HepG2 (cell line): Measurements from ENCODE around the gene IL11RA. TPM values are rescaled to one million over a fixed set of nuclear protein-coding genes. Genes with fewer than 3 reads are reported as not detected.

ENCODE experiments used
- BCL3 ChIP-seq: sonication (generic); formaldehyde crosslinking; IDR thresholded peaks from 2 replicates; pipeline ENCODE4 v1.5.1; 2020; ENCODE audit warnings: mild to moderate bottlenecking, missing genetic modification reagents, moderate library complexity
- CENPT ChIP-seq: sonication (generic); formaldehyde crosslinking; IDR thresholded peaks from 2 replicates; pipeline ENCODE4 v1.8.0; 2022; ENCODE audit warnings: low read depth, mild to moderate bottlenecking, moderate library complexity, missing genetic modification reagents
- CSRNP2 ChIP-seq: sonication (generic); formaldehyde crosslinking; conservative IDR thresholded peaks from 2 replicates; pipeline ENCODE4 v1.8.0; 2022; ENCODE audit warnings: low read depth, missing genetic modification reagents
- CTCF ChIP-seq: sonication (generic); formaldehyde crosslinking; IDR thresholded peaks from 2 replicates; pipeline ENCODE4 v1.5.0; 2020; ENCODE audit warnings: mild to moderate bottlenecking, missing genetic modification reagents, moderate library complexity
- DMAP1 ChIP-seq: IDR thresholded peaks from 2 replicates; pipeline ENCODE4 v1.6.1; 2016
- DNMT3B ChIP-seq: conservative IDR thresholded peaks from 2 replicates; pipeline ENCODE4 v1.6.1; 2016; ENCODE audit warnings: missing biosample characterization, control low read depth
- E2F5 ChIP-seq: sonication (generic); formaldehyde crosslinking; conservative IDR thresholded peaks from 2 replicates; pipeline ENCODE4 v1.4.0; 2020; ENCODE audit warnings: missing genetic modification reagents
- ELF4 ChIP-seq: sonication (generic); formaldehyde crosslinking; IDR thresholded peaks from 2 replicates; pipeline ENCODE4 v1.5.0; 2020; ENCODE audit warnings: missing genetic modification reagents, mild to moderate bottlenecking, moderate library complexity, borderline replicate concordance
- JARID2 ChIP-seq: sonication (generic); formaldehyde crosslinking; IDR thresholded peaks from 2 replicates; pipeline ENCODE4 v1.8.1; 2023; ENCODE audit warnings: missing genetic modification reagents, inconsistent platforms; ENCODE audit not compliant: insufficient replicate concordance
- MAZ ChIP-seq, 2 experiments: sonication (generic) in 1 of 2; formaldehyde crosslinking in 1 of 2; IDR thresholded peaks; 2 replicates each; pipeline versions ENCODE4 v1.5.0 to v1.6.1; 2012 to 2020; ENCODE audit warnings: low read depth in 2 of 2, mild to moderate bottlenecking in 2 of 2, borderline replicate concordance in 1 of 2, improper control_type of control experiment in 1 of 2, low read length in 1 of 2, missing genetic modification reagents in 1 of 2, moderate library complexity in 1 of 2
- MEF2D ChIP-seq: sonication (generic); formaldehyde crosslinking; IDR thresholded peaks from 2 replicates; pipeline ENCODE4 v1.5.1; 2020; ENCODE audit warnings: mild to moderate bottlenecking, missing genetic modification reagents
- NFYB ChIP-seq: sonication (generic); formaldehyde crosslinking; IDR thresholded peaks from 2 replicates; pipeline ENCODE4 v1.4.0; 2020; ENCODE audit warnings: missing genetic modification reagents
- RARG ChIP-seq: sonication (generic); formaldehyde crosslinking; IDR thresholded peaks from 2 replicates; pipeline ENCODE4 v1.4.0; 2020; ENCODE audit warnings: low read depth, mild to moderate bottlenecking, missing genetic modification reagents
- RORA ChIP-seq: sonication (generic); formaldehyde crosslinking; IDR thresholded peaks from 2 replicates; pipeline ENCODE4 v1.5.0; 2020; ENCODE audit warnings: mild to moderate bottlenecking, missing genetic modification reagents, moderate library complexity
- RXRA ChIP-seq: sonication (generic); formaldehyde crosslinking; IDR thresholded peaks from 2 replicates; pipeline ENCODE4 v1.5.1; 2020; ENCODE audit warnings: missing genetic modification reagents
- SIN3B ChIP-seq: fragments of 150-350 bp; IDR thresholded peaks from 2 replicates; pipeline ENCODE4 v1.6.1; 2014; ENCODE audit warnings: low read length
- SPEN ChIP-seq: sonication (generic); formaldehyde crosslinking; IDR thresholded peaks from 2 replicates; pipeline ENCODE4 v1.5.1; 2020; ENCODE audit warnings: low read depth, mild to moderate bottlenecking, missing genetic modification reagents
- TEAD2 ChIP-seq: sonication (generic); formaldehyde crosslinking; IDR thresholded peaks from 2 replicates; pipeline ENCODE4 v1.9.0; 2021; ENCODE audit warnings: missing genetic modification reagents
- TEAD3 ChIP-seq: optimal IDR thresholded peaks from 2 replicates; pipeline ENCODE3; 2016; ENCODE audit warnings: borderline replicate concordance
- ZFP41 ChIP-seq: sonication (generic); formaldehyde crosslinking; IDR thresholded peaks from 2 replicates; pipeline ENCODE4 v1.4.0; 2020; ENCODE audit warnings: mild to moderate bottlenecking, missing genetic modification reagents, borderline replicate concordance
- ZMAT3 ChIP-seq: sonication (generic); formaldehyde crosslinking; conservative IDR thresholded peaks from 2 replicates; pipeline ENCODE4 v1.7.0; 2021; ENCODE audit warnings: missing genetic modification reagents
- ZNF17 ChIP-seq: sonication (generic); formaldehyde crosslinking; IDR thresholded peaks from 2 replicates; pipeline ENCODE4 v1.5.0; 2020; ENCODE audit warnings: mild to moderate bottlenecking, missing genetic modification reagents
- ZNF878 ChIP-seq: sonication (generic); formaldehyde crosslinking; IDR thresholded peaks from 2 replicates; pipeline ENCODE4 v1.8.1; 2023; ENCODE audit warnings: mild to moderate bottlenecking, missing genetic modification reagents, moderate library complexity
- ZSCAN21 ChIP-seq: sonication (generic); formaldehyde crosslinking; IDR thresholded peaks from 2 replicates; pipeline ENCODE4 v1.8.0; 2022; ENCODE audit warnings: mild to moderate bottlenecking, missing genetic modification reagents, moderate library complexity, borderline replicate concordance
- ZSCAN29 ChIP-seq: sonication (generic); formaldehyde crosslinking; conservative IDR thresholded peaks from 2 replicates; pipeline ENCODE4 v1.4.0; 2020; ENCODE audit warnings: mild to moderate bottlenecking, missing genetic modification reagents
- polyA plus RNA-seq, 8 experiments: library from polyadenylated mRNA; depleted of rRNA in 3 of 8; stranded (reverse) in 7 of 8; unstranded in 1 of 8; fragments of >200 nt; fragmentation: Illumina TruSeq in 4 of 8; extraction: Trizol in 4 of 8; gene quantifications; 2 replicates each; pipeline versions ENCODE4 v1.2.1 to v1.2.3, GENCODE V29; 2011 to 2016; ENCODE audit warnings: low read depth in 4 of 8, missing spikeins in 1 of 8, mixed read lengths in 1 of 8; ENCODE audit not compliant: insufficient read depth in 1 of 8
- total RNA-seq, 5 experiments: library from RNA; depleted of rRNA; stranded (reverse); fragments of >200 nt; fragmentation: Illumina TruSeq; extraction: Trizol; gene quantifications; 2 replicates each; pipeline ENCODE4 v1.2.3, GENCODE V29; 2016; ENCODE audit warnings: low read depth in 1 of 5

The IL11RA gene
- total and polyA plus RNA-seq, 2 of the 13 experiments (the other 11 are each of a cell fraction or from before 2014, with no cell fraction given), result 2.0 to 4.2 TPM

- TF ChIP-seq E2F5 (CRISPR knock-in tag) (0 out of 2 replicates have a peak, but pooled peaks have one; percentile 47), SPEN (CRISPR knock-in tag) (peak; percentile 47; the same call in 1 of the 2 replicates), CENPT (CRISPR knock-in tag) (no peak), DMAP1 (CRISPR knock-in tag) (peak; percentile 47; the same call in 1 of the 2 replicates), RORA (CRISPR knock-in tag) (no peak), CTCF (CRISPR knock-in tag) (peak; percentile 62), ZNF17 (CRISPR knock-in tag) (no peak), ZSCAN21 (CRISPR knock-in tag) (no peak), MAZ (IDR thresholded peaks at IDR 0.05; ENCODE audit: borderline replicate concordance, low read depth, low read length) (peak; percentile 98), MAZ (CRISPR knock-in tag; IDR thresholded peaks at IDR 0.05; ENCODE audit: low read depth) (peak; percentile 73; the same call in 1 of the 2 replicates), ZSCAN29 (CRISPR knock-in tag) (peak; percentile 91), TEAD2 (no peak), SIN3B (0 out of 2 replicates have a peak, but pooled peaks have one; percentile 32), BCL3 (CRISPR knock-in tag) (no peak), TEAD3 (peak; percentile 10), CSRNP2 (no peak), RXRA (peak; percentile 85; the same call in 1 of the 2 replicates), ZNF878 (CRISPR knock-in tag) (no peak), NFYB (CRISPR knock-in tag) (peak; percentile 88), ELF4 (CRISPR knock-in tag) (no peak), ZFP41 (CRISPR knock-in tag) (no peak), ZMAT3 (CRISPR knock-in tag) (no peak), JARID2 (CRISPR knock-in tag) (no peak), DNMT3B (CRISPR knock-in tag) (no peak), RARG (CRISPR knock-in tag) (no peak), MEF2D (CRISPR knock-in tag) (0 out of 2 replicates have a peak, but pooled peaks have one; percentile 46)
Measured at GRCh38 chr9:34651876-34652601, at the start of gene IL11RA (continued).
